ENCODE measurements around the gene MDFI. TPM values are rescaled to one million over a fixed set of nuclear protein-coding genes. Genes with fewer than 3 reads are reported as not detected.
A peak's percentile ranks its signal among the peaks of the same experiment; 100 is the strongest.

Gene MDFI
- total RNA-seq, 4 donors from 2014 or later: 0.26 to 1.1 TPM; not detected in 2

DNA sequence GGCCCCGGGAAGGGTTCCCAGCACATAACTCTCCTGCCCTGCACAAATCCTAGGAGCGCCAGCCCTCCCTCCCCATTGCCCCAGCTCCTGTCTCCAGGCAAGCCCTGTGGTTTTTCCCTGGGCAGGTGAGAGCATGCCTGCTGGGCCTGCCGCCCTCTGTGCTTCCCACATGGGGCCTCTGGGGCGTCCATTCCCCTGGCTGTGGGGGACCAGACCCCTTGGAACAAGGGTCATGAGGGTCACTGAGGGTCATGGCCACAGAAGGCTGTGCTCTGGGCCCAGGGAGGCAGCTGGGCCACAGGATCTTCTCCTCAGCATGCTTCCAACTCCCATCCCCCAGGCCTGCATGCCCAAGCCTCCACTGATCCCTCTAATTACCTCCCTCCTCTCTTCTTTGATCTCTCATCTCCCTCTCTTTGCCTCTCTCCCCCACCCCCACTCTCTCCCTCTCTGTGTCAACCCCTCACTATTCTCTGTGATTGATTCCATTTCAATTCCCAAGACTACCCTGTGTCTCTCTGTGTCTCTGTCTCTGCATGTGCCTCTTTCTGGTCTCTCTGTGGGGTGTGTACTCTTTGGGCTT is 6.1 kb downstream of the MDFI start:
- H3K27ac ChIP-seq: no peak overlapping the region
- H3K9me3 ChIP-seq: no peaks in the 10 kb centered on the region
- no peak overlapping the region for H3K4me3 ChIP-seq
- ATAC-seq (no peak), DNase-seq (peak in 1 of 2 donors; percentile 2)
- no peaks in the 10 kb centered on the region for H3K36me3 ChIP-seq
- in situ Hi-C loops (cut with MboI; ENCODE audit: low sequenced_read_pairs in 4 of 4) (no loop called here), intact Hi-C loops (cut with DNase I; ENCODE audit: low total_unique reads) (no loop called here)
- no peak for TF ChIP-seq POLR2A (IDR thresholded peaks at IDR 0.05)
- TF ChIP-seq, protein P1, sequence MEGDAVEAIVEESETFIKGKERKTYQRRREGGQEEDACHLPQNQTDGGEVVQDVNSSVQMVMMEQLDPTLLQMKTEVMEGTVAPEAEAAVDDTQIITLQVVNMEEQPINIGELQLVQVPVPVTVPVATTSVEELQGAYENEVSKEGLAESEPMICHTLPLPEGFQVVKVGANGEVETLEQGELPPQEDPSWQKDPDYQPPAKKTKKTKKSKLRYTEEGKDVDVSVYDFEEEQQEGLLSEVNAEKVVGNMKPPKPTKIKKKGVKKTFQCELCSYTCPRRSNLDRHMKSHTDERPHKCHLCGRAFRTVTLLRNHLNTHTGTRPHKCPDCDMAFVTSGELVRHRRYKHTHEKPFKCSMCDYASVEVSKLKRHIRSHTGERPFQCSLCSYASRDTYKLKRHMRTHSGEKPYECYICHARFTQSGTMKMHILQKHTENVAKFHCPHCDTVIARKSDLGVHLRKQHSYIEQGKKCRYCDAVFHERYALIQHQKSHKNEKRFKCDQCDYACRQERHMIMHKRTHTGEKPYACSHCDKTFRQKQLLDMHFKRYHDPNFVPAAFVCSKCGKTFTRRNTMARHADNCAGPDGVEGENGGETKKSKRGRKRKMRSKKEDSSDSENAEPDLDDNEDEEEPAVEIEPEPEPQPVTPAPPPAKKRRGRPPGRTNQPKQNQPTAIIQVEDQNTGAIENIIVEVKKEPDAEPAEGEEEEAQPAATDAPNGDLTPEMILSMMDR (IDR thresholded peaks at IDR 0.05 in 4 of 5, conservative IDR thresholded peaks at IDR 0.05 in 1 of 5): no peak
- peaks cover 0 to under 1% of the 10 kb centered on the region in 2 donors for H3K4me1 ChIP-seq
- H3K27me3 ChIP-seq: peaks cover 1 to 18% (median 13%) of the 10 kb centered on the region in 3 donors

DNA sequence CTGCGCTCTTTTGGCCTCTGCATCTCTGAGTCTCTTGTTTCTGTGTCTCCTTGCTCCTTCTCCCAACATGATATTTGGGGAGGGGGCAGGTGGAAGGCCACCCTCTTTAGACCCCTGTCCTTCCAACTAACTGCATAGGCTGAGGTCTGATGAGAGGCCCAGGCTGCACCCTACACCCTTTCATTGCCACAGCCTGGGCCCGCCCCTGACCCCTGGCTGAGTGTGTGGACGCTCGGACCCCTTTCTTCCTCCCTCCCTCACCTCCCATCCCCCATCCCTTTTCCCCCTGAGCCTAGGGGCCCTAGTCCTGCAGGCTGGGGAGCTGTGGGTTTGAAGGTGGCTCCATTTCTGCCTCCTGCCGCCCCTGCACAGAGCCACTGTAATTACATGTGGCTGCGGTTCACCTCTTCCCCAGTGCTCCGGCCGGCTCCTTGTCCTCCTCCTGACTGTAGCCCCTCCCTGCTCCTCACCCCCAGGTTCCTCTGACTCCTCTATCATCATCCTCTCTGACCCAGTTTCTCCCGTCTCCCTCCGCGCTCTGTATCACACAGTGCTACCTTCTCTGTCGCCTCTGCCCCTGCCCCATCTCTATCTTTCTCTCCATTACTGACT is 6.8 kb downstream of the MDFI start:
- H3K36me3 ChIP-seq: no peaks in the 10 kb centered on the region
- no peak overlapping the region for H3K27ac ChIP-seq
- TF ChIP-seq, protein P1 (IDR thresholded peaks at IDR 0.05 in 4 of 5, conservative IDR thresholded peaks at IDR 0.05 in 1 of 5): no peak
- no peak for TF ChIP-seq POLR2A (IDR thresholded peaks at IDR 0.05)
- peaks cover 0 to 11% (median 6%) of the 10 kb centered on the region in 3 donors for H3K27me3 ChIP-seq
- H3K9me3 ChIP-seq: no peaks in the 10 kb centered on the region
- H3K4me1 ChIP-seq: no peaks in the 10 kb centered on the region
- H3K4me3 ChIP-seq: no peak overlapping the region
- intact Hi-C loops (cut with DNase I; ENCODE audit: low total_unique reads): no loop called here
- no peak for DNase-seq
- ATAC-seq: no peak
- in situ Hi-C loops (cut with MboI; ENCODE audit: low sequenced_read_pairs in 4 of 4): no loop called here

DNA sequence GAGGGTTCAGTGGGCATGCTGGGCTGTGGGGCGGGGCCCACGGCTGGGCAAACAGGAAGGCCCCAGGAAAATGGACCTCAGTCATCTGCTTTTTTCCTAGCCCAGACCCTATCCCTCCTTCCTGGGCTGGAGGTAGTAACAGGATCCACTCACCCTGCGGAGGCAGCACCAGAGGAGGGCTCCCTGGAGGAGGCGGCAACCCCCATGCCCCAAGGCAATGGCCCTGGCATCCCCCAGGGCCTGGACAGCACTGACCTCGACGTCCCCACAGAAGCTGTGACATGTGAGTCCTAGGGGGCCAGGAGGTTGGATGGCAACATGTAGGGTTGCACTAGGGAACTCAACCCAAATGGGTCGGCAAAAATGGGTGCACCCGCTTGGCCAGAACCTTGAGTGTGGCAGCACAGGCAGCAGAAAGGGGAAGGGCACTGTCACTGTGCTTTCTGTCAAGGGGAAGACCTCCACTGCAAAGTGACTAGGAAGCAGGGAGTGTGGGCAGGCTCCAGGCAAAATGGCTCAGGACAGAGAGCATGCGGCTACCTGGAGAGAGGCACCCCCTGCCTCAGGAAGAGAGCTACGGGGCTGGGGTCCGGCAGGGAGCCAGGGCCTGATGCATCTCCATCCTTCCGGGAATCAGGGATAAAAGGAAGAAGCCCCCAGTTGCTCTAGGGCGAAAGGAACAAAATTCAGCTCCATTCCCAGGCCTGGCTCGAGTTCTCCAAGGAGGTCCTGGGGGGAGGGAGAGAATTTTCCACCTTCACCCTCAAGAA is 7.9 kb downstream of the MDFI start:
- TF ChIP-seq, protein P1 (IDR thresholded peaks at IDR 0.05 in 4 of 5, conservative IDR thresholded peaks at IDR 0.05 in 1 of 5): no peak
- no peak for TF ChIP-seq POLR2A (IDR thresholded peaks at IDR 0.05)
- no peak for DNase-seq
- no peak overlapping the region for H3K4me3 ChIP-seq
- H3K27me3 ChIP-seq: peaks cover 0 to 11% (median 0%) of the 10 kb centered on the region in 3 donors
- intact Hi-C loops (cut with DNase I; ENCODE audit: low total_unique reads): no loop called here
- ATAC-seq: no peak
- no peak overlapping the region for H3K27ac ChIP-seq
- in situ Hi-C loops (cut with MboI; ENCODE audit: low sequenced_read_pairs in 4 of 4): no loop called here
- H3K36me3 ChIP-seq: no peaks in the 10 kb centered on the region
- H3K4me1 ChIP-seq: no peaks in the 10 kb centered on the region
- no peaks in the 10 kb centered on the region for H3K9me3 ChIP-seq

DNA sequence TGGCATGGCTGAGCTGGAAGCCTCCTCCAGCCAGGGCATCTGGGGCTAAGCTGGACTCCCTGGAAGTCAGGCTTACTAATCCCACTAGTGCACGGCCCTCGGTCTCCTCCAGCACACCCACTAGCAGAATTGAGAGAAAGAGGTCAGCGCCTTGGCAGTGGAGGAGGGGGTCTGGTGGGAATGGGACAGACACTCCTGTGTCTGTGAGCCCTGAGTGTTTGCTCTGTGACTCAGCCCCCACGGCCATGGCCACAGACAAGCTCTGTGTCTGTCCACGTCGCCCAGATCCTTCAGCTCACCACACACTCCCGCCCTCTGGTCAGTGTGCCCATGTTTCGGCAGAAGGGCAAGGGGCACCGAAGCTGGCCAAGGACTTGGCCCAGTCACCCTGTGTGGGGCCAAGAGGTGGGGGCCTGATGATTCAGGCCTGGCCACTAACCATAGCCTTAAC is 8.8 kb downstream of the MDFI start:
- H3K36me3 ChIP-seq: no peaks in the 10 kb centered on the region
- H3K9me3 ChIP-seq: no peaks in the 10 kb centered on the region
- no peak for DNase-seq
- TF ChIP-seq, protein P1 (IDR thresholded peaks at IDR 0.05 in 4 of 5, conservative IDR thresholded peaks at IDR 0.05 in 1 of 5): no peak
- no peak for TF ChIP-seq POLR2A (IDR thresholded peaks at IDR 0.05)
- no peaks in the 10 kb centered on the region for H3K4me1 ChIP-seq
- intact Hi-C loops (cut with DNase I; ENCODE audit: low total_unique reads) (no loop called here), in situ Hi-C loops (cut with MboI; ENCODE audit: low sequenced_read_pairs in 4 of 4) (no loop called here)
- H3K27me3 ChIP-seq: peaks cover 0 to 11% (median 0%) of the 10 kb centered on the region in 3 donors
- no peak overlapping the region for H3K4me3 ChIP-seq
- no peak overlapping the region for H3K27ac ChIP-seq
- no peak for ATAC-seq
